Measurements from ENCODE around the gene HSPA4. TPM values are rescaled to one million over a fixed set of nuclear protein-coding genes. Genes with fewer than 3 reads are reported as not detected.
"Not testable (repeated sequence)": the region's sequence is repeated elsewhere in the genome, so short reads cannot be mapped to it uniquely, and the experiment has no call there.

The HSPA4 gene
- total RNA-seq, 2 donors from 2014 or later = 68.0 to 79.9 TPM

DNA sequence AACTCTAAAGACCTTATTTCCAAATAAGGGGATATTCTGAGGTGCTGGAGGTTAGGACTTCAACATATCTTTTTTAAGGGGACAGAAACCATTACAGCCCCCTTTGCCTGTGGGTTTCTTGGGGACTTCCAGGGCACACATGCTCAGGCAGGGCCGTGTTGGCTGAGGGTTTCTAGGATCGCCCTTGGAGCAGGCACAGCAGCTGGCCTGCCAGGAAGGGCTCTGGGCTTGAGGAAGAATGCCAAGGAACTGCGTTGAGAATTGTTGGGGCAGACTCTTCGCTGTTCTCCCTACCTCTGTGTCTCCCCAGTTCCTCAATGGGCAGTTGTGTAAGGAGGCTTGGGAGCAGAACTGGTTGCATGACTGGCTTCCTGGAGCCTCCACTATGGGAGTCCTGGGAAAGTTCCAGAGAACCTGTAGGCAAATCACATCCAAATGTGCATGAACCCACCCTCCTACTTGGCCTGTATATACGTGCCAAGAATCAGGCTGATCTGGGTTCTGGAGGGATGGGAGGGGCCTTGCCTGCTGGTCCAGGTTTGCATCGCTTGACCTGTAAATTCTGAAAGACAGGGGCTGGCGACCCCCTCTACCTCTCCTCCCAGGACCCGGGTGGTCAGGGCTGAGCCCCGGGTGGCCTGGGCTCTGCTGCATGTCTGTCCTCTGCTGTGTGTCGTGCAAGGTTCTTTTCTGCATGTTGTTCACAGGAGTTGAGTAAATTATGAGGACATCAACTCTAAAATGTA lies 65.5 kb downstream of the HSPA4 start:
- ATAC-seq = peak in 1 of 2 donors; percentile 20
- no peak for DNase-seq

DNA sequence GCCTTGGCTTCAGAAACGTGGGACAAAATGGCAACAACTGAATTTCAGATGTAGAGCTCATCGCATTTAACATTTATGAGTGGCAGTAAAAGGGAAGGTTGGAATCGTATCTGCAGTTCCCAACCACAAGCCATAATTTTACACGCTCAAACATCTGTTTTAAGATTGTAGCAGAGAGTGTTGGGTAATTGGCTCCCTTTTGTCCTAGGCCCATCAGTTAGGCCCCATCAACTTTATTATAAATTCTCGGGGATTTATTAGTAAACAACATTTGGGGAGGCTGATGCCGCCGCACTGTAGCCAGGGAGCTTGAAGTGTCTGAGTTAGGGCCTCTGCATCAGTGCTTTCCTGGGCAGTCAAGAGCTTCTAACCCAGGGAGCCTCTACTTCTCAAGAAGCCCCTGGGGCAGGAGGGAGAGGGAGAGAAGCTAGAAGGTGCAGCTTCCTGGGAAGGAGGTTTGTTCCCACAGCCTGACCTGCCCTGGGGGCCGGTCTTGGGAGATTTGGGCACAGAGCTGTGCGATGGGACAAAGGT lies 66.2 kb downstream of the HSPA4 start:
- intact Hi-C loops (cut with DNase I) = loop anchor here (10.0 kb wide), 2 partner anchors 747 to 827 kb away; no protein-coding TSS in a partner anchor
- DNase-seq = no peak
- no peak for ATAC-seq

More for the DNA sequence above, 65.5 kb downstream of the HSPA4 start:
- intact Hi-C loops (cut with DNase I) = loop anchor here (10.0 kb wide), 2 partner anchors 747 to 827 kb away; no protein-coding TSS in a partner anchor

DNA sequence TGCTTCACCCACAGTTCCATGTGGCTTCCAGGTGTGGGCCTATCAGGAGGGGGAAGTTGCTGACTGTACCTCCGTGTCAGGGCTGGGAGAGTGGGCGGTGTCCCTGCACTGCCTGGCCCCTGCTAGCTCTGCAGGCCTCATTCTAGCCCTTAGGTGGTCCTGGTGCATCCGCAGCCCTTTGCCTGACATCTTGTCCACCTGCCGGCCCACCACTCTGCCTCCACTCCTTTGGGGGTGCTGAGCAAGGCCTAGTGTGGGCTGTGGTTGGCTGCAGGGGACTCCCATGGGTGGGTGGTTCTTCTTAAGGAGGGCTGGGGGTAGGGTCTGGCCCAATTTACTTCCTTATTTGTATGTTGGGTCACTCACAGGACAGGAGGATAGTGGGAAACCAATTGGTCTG lies 66.9 kb downstream of the HSPA4 start:
- no peak for DNase-seq
- intact Hi-C loops (cut with DNase I) = loop anchor here (10.0 kb wide), 2 partner anchors 746 to 826 kb away; no protein-coding TSS in a partner anchor

DNA sequence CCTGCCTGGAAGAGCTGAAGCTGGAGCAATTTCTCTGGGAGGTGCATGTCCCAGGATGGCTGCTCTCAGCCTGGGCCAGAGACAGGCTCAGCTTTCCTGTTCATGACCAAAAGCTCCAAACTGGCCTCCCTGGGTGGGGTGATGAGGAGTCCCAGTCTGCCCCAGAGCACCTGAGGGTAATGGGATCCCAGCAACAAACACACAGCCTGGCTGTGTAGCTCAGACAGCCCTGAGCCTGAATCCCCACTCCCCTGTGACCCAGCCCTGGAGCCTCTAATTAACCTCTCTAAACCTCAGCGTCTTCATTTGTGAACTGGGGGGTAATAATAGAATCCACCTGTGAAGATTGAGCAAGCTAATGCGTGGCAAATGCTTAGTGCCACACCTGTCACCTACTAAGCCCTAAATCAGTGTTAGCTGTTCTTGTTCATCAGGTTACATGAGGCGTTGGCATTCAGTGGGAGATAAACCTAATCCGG lies 67.5 kb downstream of the HSPA4 start:
- intact Hi-C loops (cut with DNase I) = loop anchor here (10.0 kb wide), 2 partner anchors 746 to 826 kb away; no protein-coding TSS in a partner anchor
- ATAC-seq (no peak), DNase-seq (no peak)

More for the DNA sequence above, 66.9 kb downstream of the HSPA4 start:
- ATAC-seq = no peak

- DNase-seq (no peak), ATAC-seq (no peak)
- intact Hi-C loops (cut with DNase I) = no loop called here
Observed at GRCh38 chr5:133120156-133120750, 68.4 kb downstream of the HSPA4 start.

GRCh38 chr5:133121080-133121479 lies 69.3 kb downstream of the HSPA4 start:
- DNase-seq (no peak), ATAC-seq (no peak)
- intact Hi-C loops (cut with DNase I) = no loop called here

DNA sequence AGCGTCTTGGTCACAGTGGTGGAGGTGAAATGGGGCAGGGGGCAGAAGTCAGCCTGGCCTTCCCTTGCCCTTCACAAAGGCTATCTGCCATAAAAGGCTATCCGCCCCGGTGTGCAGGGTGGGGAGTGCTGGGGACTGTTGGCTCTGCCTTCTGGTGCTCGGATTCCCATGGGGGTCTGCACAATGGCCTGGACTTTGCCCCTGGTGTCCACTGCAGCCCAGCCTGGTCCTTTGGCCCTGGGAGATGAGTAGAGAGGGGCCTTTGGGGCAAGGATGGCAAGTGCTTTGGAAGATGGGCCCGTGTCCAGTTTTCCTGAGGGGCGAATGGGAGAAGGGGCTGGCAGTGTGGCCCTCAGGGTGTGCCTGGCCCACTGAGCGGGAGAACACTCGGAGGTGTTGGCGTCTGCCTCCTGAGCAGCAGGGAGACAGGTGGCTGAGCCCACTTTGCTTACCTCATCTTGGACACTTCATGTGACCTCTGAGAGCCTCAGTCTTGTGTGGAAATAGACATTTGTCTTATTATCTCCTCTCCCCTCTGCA lies 69.9 kb downstream of the HSPA4 start:
- no peak for ATAC-seq
- intact Hi-C loops (cut with DNase I) = no loop called here
- no peak for DNase-seq

- no peak for DNase-seq
- intact Hi-C loops (cut with DNase I) = no loop called here
- no peak for ATAC-seq
Observed at GRCh38 chr5:133122711-133123110, 70.9 kb downstream of the HSPA4 start.

GRCh38 chr5:133123297-133123696 lies 71.5 kb downstream of the HSPA4 start:
- DNase-seq = no peak
- no peak for ATAC-seq
- intact Hi-C loops (cut with DNase I) = no loop called here

- DNase-seq (no peak), ATAC-seq (no peak)
- intact Hi-C loops (cut with DNase I) = no loop called here
Observed at GRCh38 chr5:133124891-133125290, 73.1 kb downstream of the HSPA4 start.

- DNase-seq = no peak
- ATAC-seq = no peak
- intact Hi-C loops (cut with DNase I) = no loop called here
Observed at GRCh38 chr5:133128066-133128465, 76.3 kb downstream of the HSPA4 start.

- ATAC-seq = no peak
- no peak for DNase-seq
- intact Hi-C loops (cut with DNase I) = no loop called here
Observed at GRCh38 chr5:133129289-133129688, 77.5 kb downstream of the HSPA4 start.

DNA sequence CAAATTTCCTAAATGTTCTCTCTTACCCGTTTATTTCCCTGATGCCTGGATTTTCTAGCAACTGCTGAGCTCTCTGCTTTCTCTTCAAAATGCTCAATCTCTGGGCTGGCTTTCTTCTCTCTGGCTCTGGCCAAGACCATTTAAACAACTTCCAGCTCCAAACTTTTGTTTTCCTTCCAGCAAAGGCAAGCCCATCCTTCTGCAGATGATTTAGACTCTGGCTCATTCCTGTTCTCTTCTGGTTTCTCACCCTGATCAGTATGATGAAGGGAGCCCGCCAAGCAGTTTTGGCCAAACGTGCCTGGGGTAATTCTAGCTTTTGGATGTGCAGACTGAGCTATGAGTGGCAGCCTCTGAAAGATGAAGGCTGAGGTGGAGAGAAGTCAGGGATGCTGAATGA lies 78.1 kb downstream of the HSPA4 start:
- intact Hi-C loops (cut with DNase I) = no loop called here

DNA sequence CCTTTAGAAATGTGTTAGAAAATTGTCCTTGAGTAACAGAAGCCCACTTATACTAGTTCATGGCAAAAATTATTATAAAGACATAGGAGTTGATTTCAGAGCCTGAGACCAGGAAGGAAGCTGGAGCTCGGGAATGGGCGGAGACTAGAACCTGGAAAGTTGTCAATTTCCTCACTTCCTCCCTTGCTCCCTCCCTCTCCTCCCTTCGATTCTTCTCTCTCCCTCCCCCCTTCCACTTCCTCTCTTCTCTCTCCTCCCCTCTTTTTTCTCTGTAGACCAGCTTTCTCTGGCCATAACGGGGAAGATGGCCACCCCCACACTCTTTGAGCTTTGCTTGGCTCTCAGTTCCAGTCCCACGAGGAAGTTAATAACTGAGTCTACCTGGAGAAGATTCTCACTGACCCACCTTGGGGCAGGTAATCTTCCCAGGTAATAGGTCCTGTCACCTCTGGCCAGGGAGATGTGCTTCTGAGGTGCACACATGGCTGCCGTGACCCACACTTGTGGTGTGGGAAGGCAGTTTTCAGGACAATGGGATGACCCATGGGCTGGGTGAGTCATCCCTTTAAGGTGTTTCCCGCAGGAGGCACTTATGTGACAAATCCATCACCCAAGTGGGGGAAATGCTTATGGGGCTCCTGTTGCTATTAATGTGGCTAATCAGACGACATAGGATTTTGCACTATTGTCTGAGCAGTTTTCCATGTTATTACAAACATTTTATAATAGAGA lies 78.7 kb downstream of the HSPA4 start:
- no peak for DNase-seq
- intact Hi-C loops (cut with DNase I) = no loop called here
- no peak for ATAC-seq

More for the DNA sequence above, 78.1 kb downstream of the HSPA4 start:
- ATAC-seq = no peak
- DNase-seq = no peak

DNA sequence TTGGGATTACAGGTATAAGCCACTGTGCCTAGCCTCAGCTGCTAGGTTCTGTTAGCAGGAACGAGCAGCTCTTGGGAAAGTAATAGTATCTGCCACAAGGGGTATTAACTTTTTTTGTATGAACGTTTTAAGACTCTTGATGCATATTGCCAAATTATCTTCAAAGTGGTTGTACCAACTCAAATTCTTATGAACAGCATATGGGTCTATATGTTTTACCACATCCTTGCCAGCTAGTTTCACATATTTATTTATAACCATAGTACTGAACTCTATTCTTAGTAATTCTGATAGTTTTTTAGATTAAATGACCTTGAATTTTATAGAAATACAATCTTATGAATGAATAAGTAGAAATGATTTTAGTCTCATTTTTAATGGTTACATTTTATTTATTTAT lies 80.9 kb downstream of the HSPA4 start:
- ATAC-seq (no peak), DNase-seq (no peak)
- intact Hi-C loops (cut with DNase I) = no loop called here

DNA sequence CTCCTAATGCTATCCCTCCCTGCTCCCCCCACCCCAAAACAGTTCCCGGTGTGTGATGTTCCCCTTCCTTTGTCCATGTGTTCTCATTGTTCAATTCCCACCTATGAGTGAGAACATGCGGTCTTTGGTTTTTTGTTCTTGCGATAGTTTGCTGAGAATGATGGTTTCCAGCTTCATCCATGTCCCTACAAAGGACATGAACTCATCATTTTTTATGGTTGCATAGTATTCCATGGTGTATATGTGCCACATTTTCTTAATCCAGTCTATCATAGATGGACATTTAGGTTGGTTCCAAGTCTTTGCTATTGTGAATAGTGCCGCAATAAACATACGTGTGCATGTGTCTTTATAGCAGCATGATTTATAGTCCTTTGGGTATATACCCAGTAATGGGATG lies 81.4 kb downstream of the HSPA4 start:
- intact Hi-C loops (cut with DNase I); DNase-seq; ATAC-seq: not testable (repeated sequence)

- DNase-seq; ATAC-seq; intact Hi-C loops (cut with DNase I): not testable (repeated sequence)
Observed at GRCh38 chr5:133136890-133137289, 85.1 kb downstream of the HSPA4 start.

- ATAC-seq = no peak
Observed at GRCh38 chr5:133140311-133140710, 88.5 kb downstream of the HSPA4 start.

DNA sequence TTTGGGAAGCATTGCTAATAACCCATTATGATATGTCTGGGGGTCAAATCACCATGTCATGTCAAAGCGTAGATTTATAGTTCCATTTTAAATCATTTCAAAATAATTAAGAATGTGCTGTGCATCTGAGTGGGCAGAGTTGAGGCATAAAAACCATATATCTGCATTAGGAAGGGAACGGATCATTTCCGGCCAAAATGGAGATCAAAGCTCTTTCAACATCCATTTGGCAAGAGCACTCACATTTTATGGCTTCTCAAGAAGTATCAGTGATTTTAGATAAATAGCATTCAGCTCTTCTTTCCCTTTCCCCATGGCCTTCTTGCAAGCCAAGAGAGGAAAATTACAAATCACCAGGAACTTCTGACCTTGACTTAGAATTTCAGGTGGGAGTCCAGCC lies 89.9 kb downstream of the HSPA4 start:
- DNase-seq (no peak), ATAC-seq (no peak)
- intact Hi-C loops (cut with DNase I) = no loop called here

More at GRCh38 chr5:133140311-133140710, 88.5 kb downstream of the HSPA4 start:
- intact Hi-C loops (cut with DNase I) = no loop called here
- no peak for DNase-seq
